ENCODE data around the gene RNF207. TPM values are rescaled to one million over a fixed set of nuclear protein-coding genes. Genes with fewer than 3 reads are reported as not detected.

RNF207 gene
- polyA plus RNA-seq, 1 of the 3 experiments (the other 2 are of a cell fraction) = 25.4 TPM

GRCh38 chr1:6265151-6265550 lies 59.2 kb downstream of the RNF207 start:
- Histone ChIP-seq H3K27me3 (ENCODE audit: insufficient read depth) (no peaks in the 10 kb centered on the region), H3K9me2 (no peaks in the 10 kb centered on the region), H3K79me2 (ENCODE audit: insufficient read depth) (no peaks in the 10 kb centered on the region), H2AFZ (ENCODE audit: low read depth) (no peak overlapping the region), H3K4me1 (ENCODE audit: control insufficient read depth in 1 of 2, insufficient read depth in 2 of 2, low read depth in 1 of 2, low read length in 1 of 2) (peaks cover 0 to 38% of the 10 kb centered on the region in 2 experiments; a peak in 1 of 4 replicates), H3K4me2 (no peak overlapping the region), H3K9me3 (no peaks in the 10 kb centered on the region), H3K36me3 (replicated peaks in 1 of 2; ENCODE audit: control insufficient read depth in 1 of 2, insufficient read depth in 2 of 2, low read length in 1 of 2) (no peaks in the 10 kb centered on the region), H3K4me3 (ENCODE audit: low read depth in 2 of 2, low read length in 1 of 2) (no peak overlapping the region), H4K20me1 (ENCODE audit: insufficient read depth) (no peaks in the 10 kb centered on the region), H3K9ac (no peak overlapping the region), H3F3A (replicated peaks; ENCODE audit: insufficient read depth) (no peaks in the 10 kb centered on the region), H3K27ac (ENCODE audit: low read depth in 2 of 2, low read length in 1 of 2) (no peak overlapping the region)
- no peak for DNase-seq
- CTCF ChIA-PET = interaction anchor here (1.2 to 1.7 kb wide), 3 partner anchors 10 to 33 kb away, joined by 3 to 11 read pairs (median 4); no protein-coding TSS in a partner anchor
- POLR2A ChIA-PET = no interaction called here
- 99% methylated on average over 6 of the region's 15 CpGs for WGBS (ENCODE audit: low lambda C conversion rate)
- TF ChIP-seq FOSL2 (IDR thresholded peaks at IDR 0.05; ENCODE audit: borderline replicate concordance, low read depth) (no peak), PBX3 (IDR thresholded peaks at IDR 0.05) (no peak), NFIC (IDR thresholded peaks at IDR 0.05; ENCODE audit: borderline replicate concordance) (no peak), RAD21 (IDR thresholded peaks at IDR 0.05; ENCODE audit: low read length) (no peak), SMC3 (IDR thresholded peaks at IDR 0.05; ENCODE audit: low read depth, low read length) (no peak), TCF12 (IDR thresholded peaks at IDR 0.05) (no peak), USF2 (IDR thresholded peaks at IDR 0.05; ENCODE audit: borderline replicate concordance, low read depth, low read length) (no peak), NRF1 (IDR thresholded peaks at IDR 0.05; ENCODE audit: low read depth, low read length) (no peak), MAX (IDR thresholded peaks at IDR 0.05; ENCODE audit: low read depth) (no peak), TAF1 (IDR thresholded peaks at IDR 0.05; ENCODE audit: borderline replicate concordance, low read depth, low read length) (no peak), EP300 (IDR thresholded peaks at IDR 0.05; ENCODE audit: borderline replicate concordance in 1 of 2, low read depth in 1 of 2, low read length in 1 of 2) (no peak), SIN3A (IDR thresholded peaks at IDR 0.05; ENCODE audit: borderline replicate concordance, low read depth, low read length) (no peak), CTCF (IDR thresholded peaks at IDR 0.05) (no peak)

- Histone ChIP-seq H3K9me2 (no peaks in the 10 kb centered on the region), H3K4me1 (ENCODE audit: control insufficient read depth in 1 of 2, insufficient read depth in 2 of 2, low read depth in 1 of 2, low read length in 1 of 2) (peaks cover 0 to 49% of the 10 kb centered on the region in 2 experiments; a peak in 2 of 4 replicates), H4K20me1 (ENCODE audit: insufficient read depth) (no peaks in the 10 kb centered on the region), H3K9ac (no peak overlapping the region), H3F3A (replicated peaks; ENCODE audit: insufficient read depth) (no peaks in the 10 kb centered on the region), H3K9me3 (no peaks in the 10 kb centered on the region), H3K4me3 (ENCODE audit: low read depth in 2 of 2, low read length in 1 of 2) (no peak overlapping the region), H2AFZ (ENCODE audit: low read depth) (no peak overlapping the region), H3K36me3 (replicated peaks in 1 of 2; ENCODE audit: control insufficient read depth in 1 of 2, insufficient read depth in 2 of 2, low read length in 1 of 2) (no peaks in the 10 kb centered on the region), H3K4me2 (no peak overlapping the region), H3K79me2 (ENCODE audit: insufficient read depth) (no peaks in the 10 kb centered on the region), H3K27ac (ENCODE audit: low read depth in 2 of 2, low read length in 1 of 2) (no peak overlapping the region), H3K27me3 (ENCODE audit: insufficient read depth) (no peaks in the 10 kb centered on the region)
- WGBS (ENCODE audit: low lambda C conversion rate) = 96% methylated on average over 6 of the region's 11 CpGs
- POLR2A ChIA-PET = no interaction called here
- no peak for TF ChIP-seq TAF1 (IDR thresholded peaks at IDR 0.05; ENCODE audit: borderline replicate concordance, low read depth, low read length)
- no peak for TF ChIP-seq FOXM1 (IDR thresholded peaks at IDR 0.05; ENCODE audit: low read depth)
- TF ChIP-seq RXRA (IDR thresholded peaks at IDR 0.05; ENCODE audit: borderline replicate concordance, low read depth) = no peak
- no peak for TF ChIP-seq NFIC (IDR thresholded peaks at IDR 0.05; ENCODE audit: borderline replicate concordance)
- TF ChIP-seq ZBTB33 (IDR thresholded peaks at IDR 0.05; ENCODE audit: borderline replicate concordance, low read depth) = no peak
- no peak for TF ChIP-seq GABPA (IDR thresholded peaks at IDR 0.05; ENCODE audit: low read depth)
- TF ChIP-seq SMC3 (IDR thresholded peaks at IDR 0.05; ENCODE audit: low read depth, low read length) = no peak
- TF ChIP-seq IRF3 (IDR thresholded peaks at IDR 0.05; ENCODE audit: low read depth, low read length) = no peak
- no peak for TF ChIP-seq POLR2AphosphoS5 (IDR thresholded peaks at IDR 0.05; ENCODE audit: low read depth, low read length)
- no peak for TF ChIP-seq USF2 (IDR thresholded peaks at IDR 0.05; ENCODE audit: borderline replicate concordance, low read depth, low read length)
- CTCF ChIA-PET = interaction anchor here (1.4 to 3.3 kb wide), 4 partner anchors 20 to 138 kb away, joined by 4 to 22 read pairs (median 6); no protein-coding TSS in a partner anchor
- DNase-seq = no peak
Measured at GRCh38 chr1:6266641-6267040, 60.7 kb downstream of the RNF207 start.

All from SK-N-SH (cell line).